Measurements from ENCODE around the gene GOLGA8K. TPM values are rescaled to one million over a fixed set of nuclear protein-coding genes. Genes with fewer than 3 reads are reported as not detected.
A peak's percentile ranks its signal among the peaks of the same experiment; 100 is the strongest.
"Not testable (repeated sequence)": the region's sequence is repeated elsewhere in the genome, so short reads cannot be mapped to it uniquely, and the experiment has no call there.

Gene GOLGA8K, protein sequence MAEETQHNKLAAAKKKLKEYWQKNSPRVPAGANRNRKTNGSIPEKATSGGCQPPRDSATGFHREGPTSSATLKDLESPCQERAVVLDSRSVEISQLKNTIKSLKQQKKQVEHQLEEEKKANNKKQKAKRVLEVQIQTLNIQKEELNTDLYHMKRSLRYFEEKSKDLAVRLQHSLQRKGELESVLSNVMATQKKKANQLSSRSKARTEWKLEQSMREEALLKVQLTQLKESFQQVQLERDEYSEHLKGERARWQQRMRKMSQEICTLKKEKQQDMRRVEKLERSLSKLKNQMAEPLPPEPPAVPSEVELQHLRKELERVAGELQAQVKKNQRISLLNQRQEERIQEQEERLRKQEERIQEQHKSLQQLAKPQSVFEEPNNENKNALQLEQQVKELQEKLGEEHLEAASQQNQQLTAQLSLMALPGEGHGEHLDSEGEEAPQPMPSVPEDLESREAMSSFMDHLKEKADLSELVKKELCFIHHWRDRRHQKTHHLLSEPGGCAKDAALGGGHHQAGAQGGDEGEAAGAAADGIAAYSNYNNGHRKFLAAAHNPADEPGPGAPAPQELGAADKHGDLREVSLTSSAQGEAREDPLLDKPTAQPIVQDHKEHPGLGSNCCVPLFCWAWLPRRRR
- total RNA-seq, result under 1 TPM; 0.25 to 0.63 TPM

GRCh38 chr15:32403192-32403591 is at the start of gene GOLGA8K:
Gene GOLGA8K (minus strand): TSS chr15:32403292. CDS start chr15:32403194, 98 bp downstream.
- H3K27ac Mint-ChIP-seq; intact Hi-C loops (cut with DNase I, micrococcal nuclease); H3K9me3 Mint-ChIP-seq (ENCODE audit: low read depth); ATAC-seq; H3K27me3 Mint-ChIP-seq; H3K36me3 Mint-ChIP-seq (ENCODE audit: low read depth); H3K4me1 Mint-ChIP-seq; POLR2A ChIA-PET; H3K4me3 Mint-ChIP-seq; DNase-seq; CTCF ChIA-PET: not testable (repeated sequence)

- DNase-seq; intact Hi-C loops (cut with DNase I, micrococcal nuclease); POLR2A ChIA-PET; H3K36me3 Mint-ChIP-seq (ENCODE audit: low read depth); H3K27ac Mint-ChIP-seq; CTCF ChIA-PET; H3K4me1 Mint-ChIP-seq; H3K9me3 Mint-ChIP-seq (ENCODE audit: low read depth); H3K27me3 Mint-ChIP-seq; H3K4me3 Mint-ChIP-seq: not testable (repeated sequence)
- peak; percentile 78 for ATAC-seq
Observed at GRCh38 chr15:32440445-32440977, 37.4 kb upstream of the GOLGA8K start.

DNA sequence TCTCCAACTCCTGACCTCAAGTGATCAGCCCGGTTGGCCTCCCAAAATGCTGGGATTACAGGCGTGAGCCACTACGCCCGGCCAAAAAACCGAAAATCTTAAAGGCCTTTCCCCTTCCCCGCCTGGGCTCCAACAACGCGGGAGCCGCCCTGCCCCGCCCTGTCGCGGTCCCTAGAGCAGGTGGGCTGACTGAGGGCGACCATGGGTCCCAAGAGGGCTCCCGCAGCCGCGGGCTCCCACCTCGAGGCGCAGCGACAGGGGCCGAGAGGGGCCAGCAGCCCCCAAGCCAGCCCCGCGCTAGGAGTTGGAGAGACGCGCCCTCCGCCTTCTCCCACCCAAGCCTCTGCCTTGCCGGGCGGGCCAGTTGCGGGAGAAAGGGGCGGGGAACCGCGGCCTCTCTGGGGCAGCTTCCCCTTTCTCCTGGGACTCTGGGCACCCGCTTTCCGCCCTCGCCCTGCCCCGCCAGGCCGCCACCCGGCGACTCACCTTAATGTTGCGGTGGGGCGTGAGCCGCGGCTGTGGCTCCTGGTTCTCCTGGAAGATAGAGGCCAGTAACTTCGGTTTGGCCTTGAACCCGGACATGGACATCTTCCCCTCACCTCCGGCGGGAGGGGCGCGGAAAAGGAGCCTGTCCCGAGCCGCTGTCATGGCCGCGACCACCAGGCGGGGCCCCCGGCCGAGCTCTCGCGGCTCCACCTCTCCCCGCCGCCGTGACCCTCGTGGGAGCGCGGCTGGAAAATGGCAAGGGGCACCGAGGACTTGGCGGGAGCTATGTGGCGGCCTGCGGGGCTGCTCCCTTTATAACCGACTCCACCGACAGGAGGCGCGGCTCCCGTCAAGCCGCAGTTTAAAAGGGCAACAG is 31.2 kb upstream of the GOLGA8K start:
- H3K36me3 Mint-ChIP-seq (ENCODE audit: low read depth); CTCF ChIA-PET; H3K4me1 Mint-ChIP-seq; POLR2A ChIA-PET; H3K27ac Mint-ChIP-seq; DNase-seq; H3K4me3 Mint-ChIP-seq; H3K27me3 Mint-ChIP-seq; H3K9me3 Mint-ChIP-seq (ENCODE audit: low read depth); intact Hi-C loops (cut with DNase I, micrococcal nuclease): not testable (repeated sequence)
- ATAC-seq, result peak; percentile 75

GRCh38 chr15:32427635-32428034 is 24.5 kb upstream of the GOLGA8K start:
- CTCF ChIA-PET; ATAC-seq; intact Hi-C loops (cut with DNase I, micrococcal nuclease); H3K36me3 Mint-ChIP-seq (ENCODE audit: low read depth); POLR2A ChIA-PET; DNase-seq; H3K9me3 Mint-ChIP-seq (ENCODE audit: low read depth); H3K4me1 Mint-ChIP-seq; H3K27ac Mint-ChIP-seq; H3K27me3 Mint-ChIP-seq; H3K4me3 Mint-ChIP-seq: not testable (repeated sequence)

- H3K27me3 Mint-ChIP-seq; POLR2A ChIA-PET; H3K9me3 Mint-ChIP-seq (ENCODE audit: low read depth); H3K4me1 Mint-ChIP-seq; H3K36me3 Mint-ChIP-seq (ENCODE audit: low read depth); DNase-seq; ATAC-seq; intact Hi-C loops (cut with DNase I, micrococcal nuclease); H3K27ac Mint-ChIP-seq; H3K4me3 Mint-ChIP-seq; CTCF ChIA-PET: not testable (repeated sequence)
Observed at GRCh38 chr15:32426511-32426910, 23.4 kb upstream of the GOLGA8K start.

GRCh38 chr15:32407903-32408302 is 4.8 kb upstream of the GOLGA8K start:
- DNase-seq; H3K4me3 Mint-ChIP-seq; H3K27ac Mint-ChIP-seq; H3K4me1 Mint-ChIP-seq; H3K9me3 Mint-ChIP-seq (ENCODE audit: low read depth); CTCF ChIA-PET; intact Hi-C loops (cut with DNase I, micrococcal nuclease); H3K36me3 Mint-ChIP-seq (ENCODE audit: low read depth); POLR2A ChIA-PET; H3K27me3 Mint-ChIP-seq; ATAC-seq: not testable (repeated sequence)

DNA sequence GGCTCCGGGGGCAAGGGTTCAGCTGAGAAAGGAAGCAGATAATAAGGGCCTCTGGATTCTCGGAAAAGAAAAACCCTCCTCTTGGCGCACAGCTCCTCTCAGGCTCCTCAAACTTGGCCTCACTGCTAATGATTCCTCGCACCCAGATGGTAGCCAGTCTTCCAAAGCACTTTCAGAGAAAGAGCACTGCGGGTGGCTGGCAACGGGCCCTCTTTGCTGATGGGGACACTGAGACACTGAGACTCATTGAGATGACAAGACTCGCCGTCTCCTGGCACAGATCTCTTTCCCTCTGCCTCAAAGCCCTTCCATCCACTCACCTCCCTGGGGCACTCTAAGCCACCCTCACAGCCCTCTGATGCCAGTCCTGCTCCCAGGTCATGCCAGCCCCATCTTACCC is 6.6 kb downstream of the GOLGA8K start:
- H3K4me3 Mint-ChIP-seq; intact Hi-C loops (cut with DNase I, micrococcal nuclease); H3K27me3 Mint-ChIP-seq; H3K27ac Mint-ChIP-seq; H3K36me3 Mint-ChIP-seq (ENCODE audit: low read depth); DNase-seq; H3K4me1 Mint-ChIP-seq; CTCF ChIA-PET; ATAC-seq; POLR2A ChIA-PET; H3K9me3 Mint-ChIP-seq (ENCODE audit: low read depth): not testable (repeated sequence)

- H3K36me3 Mint-ChIP-seq (ENCODE audit: low read depth); H3K9me3 Mint-ChIP-seq (ENCODE audit: low read depth); ATAC-seq; CTCF ChIA-PET; POLR2A ChIA-PET; DNase-seq; intact Hi-C loops (cut with DNase I, micrococcal nuclease); H3K27me3 Mint-ChIP-seq; H3K4me1 Mint-ChIP-seq; H3K27ac Mint-ChIP-seq; H3K4me3 Mint-ChIP-seq: not testable (repeated sequence)
Observed at GRCh38 chr15:32394745-32395144, 8.3 kb downstream of the GOLGA8K start.

DNA sequence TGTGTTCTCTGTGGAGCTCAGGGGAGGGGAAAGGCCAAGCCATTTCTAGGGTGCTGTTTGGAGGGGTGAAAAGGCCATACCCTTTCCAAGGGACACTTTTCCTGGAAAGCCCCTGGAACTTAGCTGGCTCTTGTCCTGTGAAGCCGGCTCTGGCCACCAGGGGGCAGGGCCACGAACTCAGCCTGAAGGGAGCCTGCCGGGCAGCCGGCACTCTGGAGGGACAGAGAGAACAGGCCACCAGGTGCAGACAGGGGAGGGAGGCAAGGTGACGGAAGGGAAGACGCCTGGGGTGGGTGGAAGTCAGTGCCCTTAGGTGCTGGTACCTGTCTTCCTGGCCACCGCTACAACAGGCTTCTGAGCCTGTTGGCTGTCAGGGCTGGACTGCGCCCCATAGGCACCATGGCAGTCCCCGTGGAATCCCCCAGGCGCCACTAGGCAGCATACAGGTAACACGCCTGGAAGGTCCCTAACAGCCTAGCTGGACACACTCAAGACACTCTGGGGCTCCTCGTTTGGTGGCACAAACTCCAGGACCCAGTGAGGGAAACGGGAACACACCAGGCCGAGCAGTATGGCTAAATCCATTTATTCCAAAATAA is 14.9 kb downstream of the GOLGA8K start:
- DNase-seq; H3K4me1 Mint-ChIP-seq; intact Hi-C loops (cut with DNase I, micrococcal nuclease); H3K27me3 Mint-ChIP-seq; H3K4me3 Mint-ChIP-seq; H3K9me3 Mint-ChIP-seq (ENCODE audit: low read depth); H3K36me3 Mint-ChIP-seq (ENCODE audit: low read depth); POLR2A ChIA-PET; H3K27ac Mint-ChIP-seq; CTCF ChIA-PET: not testable (repeated sequence)
- ATAC-seq, result peak; percentile 42

- DNase-seq; H3K4me3 Mint-ChIP-seq; H3K36me3 Mint-ChIP-seq (ENCODE audit: low read depth); CTCF ChIA-PET; H3K27ac Mint-ChIP-seq; H3K27me3 Mint-ChIP-seq; ATAC-seq; H3K4me1 Mint-ChIP-seq; H3K9me3 Mint-ChIP-seq (ENCODE audit: low read depth); POLR2A ChIA-PET; intact Hi-C loops (cut with DNase I, micrococcal nuclease): not testable (repeated sequence)
Observed at GRCh38 chr15:32385823-32386495, 17.1 kb downstream of the GOLGA8K start.

DNA sequence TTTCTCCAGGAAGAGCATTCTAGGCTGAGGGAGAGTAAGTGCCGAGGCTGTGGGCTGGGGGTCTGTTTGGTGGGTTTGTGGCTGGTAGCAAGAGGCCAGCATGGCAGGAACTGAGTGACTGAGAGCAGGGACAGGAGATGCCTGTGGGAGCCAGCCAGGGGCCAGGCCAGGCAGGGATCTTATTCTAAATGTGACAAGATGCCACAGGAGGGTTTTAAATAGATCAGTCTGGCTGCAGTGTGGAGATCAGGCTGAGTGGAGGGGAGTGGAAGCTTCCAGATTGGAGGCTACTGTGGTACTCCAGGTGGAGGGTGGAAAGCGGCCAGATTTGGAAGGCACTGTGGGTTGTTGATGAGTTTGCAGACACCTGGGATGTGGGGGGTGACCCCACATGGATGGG is 28.9 kb downstream of the GOLGA8K start:
- H3K27me3 Mint-ChIP-seq; intact Hi-C loops (cut with DNase I, micrococcal nuclease); H3K9me3 Mint-ChIP-seq (ENCODE audit: low read depth); DNase-seq; ATAC-seq; H3K36me3 Mint-ChIP-seq (ENCODE audit: low read depth); POLR2A ChIA-PET; H3K4me3 Mint-ChIP-seq; CTCF ChIA-PET; H3K27ac Mint-ChIP-seq; H3K4me1 Mint-ChIP-seq: not testable (repeated sequence)

All from activated CD4-positive, alpha-beta T cell treated with anti-CD3 and anti-CD28 coated beads for 36 hours (primary cell).